Measurements from ENCODE around the gene CHST8. TPM values are rescaled to one million over a fixed set of nuclear protein-coding genes. Genes with fewer than 3 reads are reported as not detected.
A peak's percentile ranks its signal among the peaks of the same experiment; 100 is the strongest.

Gene CHST8
- total and polyA plus RNA-seq, 2 donors from 2014 or later, result 0.28 TPM; not detected in 1

DNA sequence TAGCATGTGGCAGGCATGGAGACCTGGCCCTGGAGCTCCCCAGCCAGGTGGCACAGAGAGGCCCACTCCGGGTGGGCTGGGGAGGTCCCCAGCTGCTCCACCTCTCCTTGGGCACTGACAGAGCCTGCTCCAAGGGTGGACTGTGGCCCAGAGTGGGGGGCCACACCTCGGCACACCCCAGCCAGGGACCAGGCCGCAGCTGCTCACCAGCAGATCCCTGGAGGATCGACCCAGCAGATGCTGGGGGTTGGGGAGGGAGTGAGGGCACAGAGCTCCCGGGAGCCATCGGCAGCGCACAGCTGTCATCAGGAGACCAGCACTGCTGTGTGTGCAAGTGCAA lies 102.9 kb downstream of the CHST8 start:
- no peak for DNase-seq
- H3K9ac ChIP-seq (ENCODE audit: low read length in 3 of 3), result no peak overlapping the region
- no peak overlapping the region for H3K27ac ChIP-seq (ENCODE audit: low read depth in 2 of 2, low read length in 2 of 2)
- H3K36me3 ChIP-seq (ENCODE audit: control insufficient read depth in 2 of 3, insufficient read depth in 3 of 3, low read length in 3 of 3), result no peaks in the 10 kb centered on the region
- peaks cover 0 to 6% (median 0%) of the 10 kb centered on the region in 3 donors for H3K9me3 ChIP-seq (ENCODE audit: control insufficient read depth in 2 of 3, insufficient read depth in 1 of 3, low read length in 3 of 3)
- intact Hi-C loops (cut with DNase I), result no loop called here
- H3K4me3 ChIP-seq (ENCODE audit: low read length in 3 of 3), result no peak overlapping the region
- H3K4me1 ChIP-seq (ENCODE audit: control insufficient read depth in 2 of 3, insufficient read depth in 2 of 3, low read depth in 1 of 3, low read length in 3 of 3), result no peaks in the 10 kb centered on the region
- H3K27me3 ChIP-seq (ENCODE audit: control insufficient read depth, insufficient read depth, low read length), result no peaks in the 10 kb centered on the region
- FAIRE-seq, result no peak
- TF ChIP-seq, protein P1, sequence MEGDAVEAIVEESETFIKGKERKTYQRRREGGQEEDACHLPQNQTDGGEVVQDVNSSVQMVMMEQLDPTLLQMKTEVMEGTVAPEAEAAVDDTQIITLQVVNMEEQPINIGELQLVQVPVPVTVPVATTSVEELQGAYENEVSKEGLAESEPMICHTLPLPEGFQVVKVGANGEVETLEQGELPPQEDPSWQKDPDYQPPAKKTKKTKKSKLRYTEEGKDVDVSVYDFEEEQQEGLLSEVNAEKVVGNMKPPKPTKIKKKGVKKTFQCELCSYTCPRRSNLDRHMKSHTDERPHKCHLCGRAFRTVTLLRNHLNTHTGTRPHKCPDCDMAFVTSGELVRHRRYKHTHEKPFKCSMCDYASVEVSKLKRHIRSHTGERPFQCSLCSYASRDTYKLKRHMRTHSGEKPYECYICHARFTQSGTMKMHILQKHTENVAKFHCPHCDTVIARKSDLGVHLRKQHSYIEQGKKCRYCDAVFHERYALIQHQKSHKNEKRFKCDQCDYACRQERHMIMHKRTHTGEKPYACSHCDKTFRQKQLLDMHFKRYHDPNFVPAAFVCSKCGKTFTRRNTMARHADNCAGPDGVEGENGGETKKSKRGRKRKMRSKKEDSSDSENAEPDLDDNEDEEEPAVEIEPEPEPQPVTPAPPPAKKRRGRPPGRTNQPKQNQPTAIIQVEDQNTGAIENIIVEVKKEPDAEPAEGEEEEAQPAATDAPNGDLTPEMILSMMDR (IDR thresholded peaks at IDR 0.05; ENCODE audit: borderline replicate concordance, extremely low read depth, insufficient read depth), result no peak

- no peak for FAIRE-seq
- Histone ChIP-seq H3K27ac (ENCODE audit: low read depth in 2 of 2, low read length in 2 of 2) (no peak overlapping the region), H3K9ac (ENCODE audit: low read length in 3 of 3) (no peak overlapping the region), H3K4me3 (ENCODE audit: low read length in 3 of 3) (no peak overlapping the region), H3K36me3 (ENCODE audit: control insufficient read depth in 2 of 3, insufficient read depth in 3 of 3, low read length in 3 of 3) (no peaks in the 10 kb centered on the region), H3K9me3 (ENCODE audit: control insufficient read depth in 2 of 3, insufficient read depth in 1 of 3, low read length in 3 of 3) (peaks cover 0 to 6% (median 0%) of the 10 kb centered on the region in 3 donors), H3K4me1 (ENCODE audit: control insufficient read depth in 2 of 3, insufficient read depth in 2 of 3, low read depth in 1 of 3, low read length in 3 of 3) (no peaks in the 10 kb centered on the region), H3K27me3 (ENCODE audit: control insufficient read depth, insufficient read depth, low read length) (no peaks in the 10 kb centered on the region)
- intact Hi-C loops (cut with DNase I), result no loop called here
- TF ChIP-seq, protein P1 (IDR thresholded peaks at IDR 0.05; ENCODE audit: borderline replicate concordance, extremely low read depth, insufficient read depth), result no peak
- no peak for DNase-seq
These were observed 103.8 kb downstream of the CHST8 start for GRCh38 chr19:33725567-33725966.

- Histone ChIP-seq H3K4me3 (ENCODE audit: low read length in 3 of 3) (no peak overlapping the region), H3K9me3 (ENCODE audit: control insufficient read depth in 2 of 3, insufficient read depth in 1 of 3, low read length in 3 of 3) (peaks cover 0 to 6% (median 0%) of the 10 kb centered on the region in 3 donors), H3K9ac (ENCODE audit: low read length in 3 of 3) (no peak overlapping the region), H3K27ac (ENCODE audit: low read depth in 2 of 2, low read length in 2 of 2) (no peak overlapping the region), H3K36me3 (ENCODE audit: control insufficient read depth in 2 of 3, insufficient read depth in 3 of 3, low read length in 3 of 3) (no peaks in the 10 kb centered on the region), H3K27me3 (ENCODE audit: control insufficient read depth, insufficient read depth, low read length) (no peaks in the 10 kb centered on the region), H3K4me1 (ENCODE audit: control insufficient read depth in 2 of 3, insufficient read depth in 2 of 3, low read depth in 1 of 3, low read length in 3 of 3) (no peaks in the 10 kb centered on the region)
- DNase-seq (peak in 1 of 5 donors; percentile 48), FAIRE-seq (no peak)
- intact Hi-C loops (cut with DNase I), result no loop called here
- TF ChIP-seq, protein P1 (IDR thresholded peaks at IDR 0.05; ENCODE audit: borderline replicate concordance, extremely low read depth, insufficient read depth), result no peak
These were observed 105.0 kb downstream of the CHST8 start for GRCh38 chr19:33726756-33727155.
